Astrocyte (in vitro differentiated cells and primary cell): ENCODE measurements around the gene IFITM5. TPM values are rescaled to one million over a fixed set of nuclear protein-coding genes. Genes with fewer than 3 reads are reported as not detected.

Experiments
- DNase-seq: peaks from one replicate; pipeline ENCODE4 v3.0.0-alpha.2; 2010; ENCODE audit warnings: low read depth
- FAIRE-seq: peaks from 2 replicates; lab custom pipeline; 2011; peaks lifted over from hg19 to GRCh38; lab: Jason Lieb, UNC
- H2AFZ ChIP-seq: 2 replicates; pipeline ENCODE4 v1.6.0; 2012; ENCODE audit warnings: low read depth, low read length, inconsistent platforms
- H3K27ac ChIP-seq: 2 replicates; pipeline ENCODE4 v1.5.1; 2011; ENCODE audit warnings: low read depth, low read length, inconsistent platforms
- H3K27me3 ChIP-seq: 2 replicates; pipeline ENCODE4 v1.6.0; 2011; ENCODE audit warnings: low read length, inconsistent platforms; ENCODE audit not compliant: insufficient read depth
- H3K36me3 ChIP-seq: 2 replicates; pipeline ENCODE4 v1.5.1; 2011; ENCODE audit warnings: low read length, inconsistent platforms; ENCODE audit not compliant: insufficient read depth
- H3K4me1 ChIP-seq: 2 replicates; pipeline ENCODE4 v1.5.1; 2011; ENCODE audit warnings: low read length, inconsistent platforms; ENCODE audit not compliant: insufficient read depth
- H3K4me2 ChIP-seq: 2 replicates; pipeline ENCODE4 v1.6.0; 2012; ENCODE audit warnings: low read length, inconsistent platforms
- H3K4me3 ChIP-seq: 2 replicates; pipeline ENCODE4 v1.5.1; 2011; ENCODE audit warnings: low read depth, mild to moderate bottlenecking, low read length, inconsistent platforms; ENCODE audit not compliant: insufficient read depth
- H3K79me2 ChIP-seq: 2 replicates; pipeline ENCODE4 v1.6.0; 2012; ENCODE audit warnings: mild to moderate bottlenecking, low read length, inconsistent platforms; ENCODE audit not compliant: insufficient read depth
- H3K9ac ChIP-seq: 2 replicates; pipeline ENCODE4 v1.6.0; 2012; ENCODE audit warnings: mild to moderate bottlenecking, low read length, inconsistent platforms
- H3K9me3 ChIP-seq: 2 replicates; pipeline ENCODE4 v1.5.1; 2012; ENCODE audit warnings: low read depth, mild to moderate bottlenecking, low read length, inconsistent platforms; ENCODE audit not compliant: insufficient read depth
- H4K20me1 ChIP-seq: 2 replicates; pipeline ENCODE4 v1.6.0; 2012; ENCODE audit warnings: low read length, inconsistent platforms; ENCODE audit not compliant: insufficient read depth
- H3K27ac Mint-ChIP-seq: one replicate; pipeline ENCODE4 v1.8.0; 2021; ENCODE audit warnings: mild to moderate bottlenecking, mixed read lengths; ENCODE audit not compliant: unreplicated experiment
- H3K27me3 Mint-ChIP-seq: one replicate; pipeline ENCODE4 v1.8.0; 2021; ENCODE audit warnings: low read depth, mixed read lengths; ENCODE audit not compliant: unreplicated experiment
- H3K36me3 Mint-ChIP-seq: one replicate; pipeline ENCODE4 v1.8.0; 2021; ENCODE audit warnings: low read depth, mixed read lengths; ENCODE audit not compliant: unreplicated experiment
- H3K4me1 Mint-ChIP-seq: one replicate; pipeline ENCODE4 v1.8.0; 2021; ENCODE audit warnings: low read depth, mixed read lengths; ENCODE audit not compliant: unreplicated experiment
- H3K4me3 Mint-ChIP-seq: one replicate; pipeline ENCODE4 v1.8.0; 2021; ENCODE audit warnings: mild to moderate bottlenecking, moderate library complexity, mixed read lengths; ENCODE audit not compliant: unreplicated experiment
- H3K9me3 Mint-ChIP-seq: one replicate; pipeline ENCODE4 v1.8.0; 2021; ENCODE audit warnings: mild to moderate bottlenecking, mixed read lengths; ENCODE audit not compliant: unreplicated experiment
- CTCF ChIP-seq: IDR thresholded peaks from 2 replicates; pipeline ENCODE4 v1.5.1; 2011; ENCODE audit warnings: low read depth, mild to moderate bottlenecking, inconsistent platforms, low read length, moderate library complexity; ENCODE audit not compliant: insufficient read depth
- EZH2 ChIP-seq: IDR thresholded peaks from 2 replicates; pipeline ENCODE4 v1.6.1; 2012; ENCODE audit warnings: mild to moderate bottlenecking, low read length, inconsistent platforms; ENCODE audit not compliant: insufficient read depth
- total RNA-seq: library from RNA; stranded (reverse); gene quantifications from 2 replicates; pipeline ENCODE4 v1.2.1, GENCODE V29; 2021

Gene IFITM5
- total RNA-seq, 1 donor from 2014 or later: not detected

- no peak overlapping the region for H3K27ac Mint-ChIP-seq
- H3K4me1 ChIP-seq: peaks cover 6% of the 10 kb centered on the region
- H2AFZ ChIP-seq: no peak overlapping the region
- H3K9ac ChIP-seq: no peak overlapping the region
- H3K27me3 ChIP-seq: no peaks in the 10 kb centered on the region
- H3K27me3 Mint-ChIP-seq: peaks cover 2% of the 10 kb centered on the region
- no peaks in the 10 kb centered on the region for H3K9me3 Mint-ChIP-seq
- H3K36me3 Mint-ChIP-seq: no peaks in the 10 kb centered on the region
- H3K36me3 ChIP-seq: no peaks in the 10 kb centered on the region
- no peak for FAIRE-seq
- H3K4me1 Mint-ChIP-seq: peaks cover 19% of the 10 kb centered on the region
- no peaks in the 10 kb centered on the region for H3K79me2 ChIP-seq
- H3K4me3 Mint-ChIP-seq: peak overlapping the region; percentile 22
- TF ChIP-seq EZH2: no peak
- TF ChIP-seq CTCF: no peak
- DNase-seq: no peak
- no peak overlapping the region for H3K4me3 ChIP-seq
- no peaks in the 10 kb centered on the region for H4K20me1 ChIP-seq
- no peak overlapping the region for H3K4me2 ChIP-seq
- no peaks in the 10 kb centered on the region for H3K9me3 ChIP-seq
- H3K27ac ChIP-seq: no peak overlapping the region
Measured at GRCh38 chr11:336659-337198, 37.4 kb upstream of the IFITM5 start.

GRCh38 chr11:335779-336658 lies 36.7 kb upstream of the IFITM5 start:
- H3K27ac ChIP-seq: no peak overlapping the region
- no peaks in the 10 kb centered on the region for H3K9me3 ChIP-seq
- H3K27me3 ChIP-seq: no peaks in the 10 kb centered on the region
- FAIRE-seq (no peak), DNase-seq (no peak)
- H2AFZ ChIP-seq: peak overlapping the region; percentile 53
- H3K9ac ChIP-seq: no peak overlapping the region
- no peaks in the 10 kb centered on the region for H3K79me2 ChIP-seq
- H3K4me3 ChIP-seq: no peak overlapping the region
- H3K27ac Mint-ChIP-seq: peak overlapping the region; percentile 83
- H4K20me1 ChIP-seq: no peaks in the 10 kb centered on the region
- H3K36me3 Mint-ChIP-seq: no peaks in the 10 kb centered on the region
- peak overlapping the region; percentile 34 for H3K4me2 ChIP-seq
- no peaks in the 10 kb centered on the region for H3K9me3 Mint-ChIP-seq
- peaks cover 21% of the 10 kb centered on the region for H3K4me1 Mint-ChIP-seq
- peaks cover 6% of the 10 kb centered on the region for H3K4me1 ChIP-seq
- TF ChIP-seq CTCF (no peak), EZH2 (no peak)
- H3K36me3 ChIP-seq: no peaks in the 10 kb centered on the region
- H3K27me3 Mint-ChIP-seq: peaks cover 5% of the 10 kb centered on the region
- peak overlapping the region; percentile 22 for H3K4me3 Mint-ChIP-seq
